Esophagus mucosa (tissue), 1 donor: Measurements from ENCODE around the gene ISCU. TPM values are rescaled to one million over a fixed set of nuclear protein-coding genes. Genes with fewer than 3 reads are reported as not detected.
A peak's percentile ranks its signal among the peaks of the same experiment; 100 is the strongest.
"Not testable (repeated sequence)": the region's sequence is repeated elsewhere in the genome, so short reads cannot be mapped to it uniquely, and the experiment has no call there.

Experiments used
- ATAC-seq: fragments of 200-7000 bp; cut with Tn5 transposase; one replicate; pipeline ENCODE4 v1.9.1; 2020
- total RNA-seq: library from RNA; stranded (reverse); gene quantifications from one replicate; pipeline ENCODE4 v1.2.4, GENCODE V29; 2023
- donor health status: DM: yes; HTN: yes; CAD: no.

ISCU gene
- total RNA-seq, 1 donor from 2014 or later = 51.2 TPM

DNA sequence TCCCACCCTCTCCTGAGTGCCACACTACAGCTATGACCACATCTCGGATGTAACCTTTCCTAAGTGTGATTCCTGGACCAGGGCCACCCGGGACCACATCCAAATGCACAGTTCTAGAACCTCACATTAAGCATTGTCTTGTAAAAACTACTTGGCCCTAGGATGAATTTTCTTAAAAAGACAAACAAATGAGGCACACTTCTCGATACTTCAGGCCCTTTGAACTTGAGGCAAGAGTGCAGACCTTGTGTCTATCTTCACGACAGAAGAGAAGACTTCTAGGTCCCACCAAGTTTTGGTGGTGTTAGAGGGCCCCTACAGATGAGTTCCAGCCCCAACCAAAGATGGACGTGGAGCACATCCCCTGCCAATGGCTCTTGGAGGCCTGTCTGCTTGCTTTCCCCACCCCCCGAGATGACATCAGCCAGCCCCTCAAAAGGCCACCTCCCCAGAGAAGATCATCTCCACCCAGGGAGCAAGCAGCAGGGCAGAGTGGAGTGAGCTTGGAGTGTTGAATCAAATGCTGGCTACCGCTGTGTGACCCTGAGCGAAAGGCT is 9.3 kb downstream of the ISCU start:
- no peak for ATAC-seq

DNA sequence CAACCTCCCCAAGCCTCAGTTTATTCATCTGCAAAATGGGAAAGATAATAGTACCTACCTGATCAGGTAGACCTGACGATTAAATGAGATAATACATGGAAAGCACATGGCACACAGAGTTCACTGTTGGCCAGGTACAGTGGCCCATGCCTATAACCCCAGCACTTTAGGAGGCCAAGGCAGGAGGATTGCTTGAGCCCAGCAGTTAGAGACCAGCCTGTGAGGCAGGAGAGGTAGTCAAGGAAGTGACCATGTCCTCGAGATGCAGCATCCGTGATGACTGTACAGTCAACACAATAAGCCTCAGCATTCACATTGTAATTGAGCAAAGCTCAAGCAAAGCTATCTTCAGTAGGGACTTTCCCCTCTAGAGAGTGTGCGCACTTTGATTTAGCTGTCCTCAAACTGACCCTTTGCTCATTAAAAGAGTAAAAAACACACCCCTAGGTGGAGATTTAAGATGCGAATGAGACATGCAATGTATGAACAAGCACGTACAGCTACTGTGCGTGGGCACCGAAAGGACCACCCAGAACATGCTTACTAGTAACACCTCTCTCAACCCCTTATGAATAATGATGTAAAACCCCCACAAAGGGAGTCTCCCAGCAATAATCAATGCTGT is 9.9 kb downstream of the ISCU start:
- peak; percentile 60 for ATAC-seq

DNA sequence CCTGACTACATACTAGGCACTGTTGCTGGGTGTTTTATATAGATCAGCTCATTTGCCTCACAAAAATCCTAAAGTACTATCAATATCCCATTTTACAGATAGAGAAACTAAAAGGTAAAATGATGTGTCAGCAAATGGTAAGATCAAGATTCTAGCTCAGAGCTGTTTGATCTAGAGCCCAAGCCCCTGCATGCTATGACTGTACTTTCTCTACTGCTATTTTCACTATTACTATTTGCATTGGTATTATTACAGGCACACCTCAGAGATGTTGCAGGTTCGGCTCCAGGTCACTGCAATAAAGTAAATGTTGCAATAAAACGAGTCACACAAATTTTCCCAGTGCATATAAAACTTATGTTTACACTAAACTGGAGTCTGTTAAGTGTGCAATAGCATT is 10.9 kb downstream of the ISCU start:
- ATAC-seq = no peak

DNA sequence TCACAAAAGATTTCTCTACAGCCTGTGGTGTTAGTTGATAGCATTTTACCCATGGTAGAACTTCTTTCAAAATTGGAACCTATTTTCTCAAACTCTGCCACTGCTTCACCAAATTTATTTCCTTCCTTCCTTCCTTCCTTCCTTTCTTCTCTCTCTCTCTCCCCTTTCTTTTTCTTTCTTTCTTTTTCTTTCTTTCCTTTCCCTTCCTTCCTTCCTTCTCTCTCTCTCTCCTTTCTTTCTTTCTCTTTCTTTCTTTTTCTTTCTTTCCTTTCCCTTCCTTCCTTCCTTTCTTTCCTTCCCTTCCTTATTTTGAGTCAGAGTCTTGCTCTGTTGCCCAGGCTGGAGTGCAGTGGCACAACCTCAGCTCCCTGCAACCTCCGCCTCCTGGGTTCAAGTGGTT is 11.9 kb downstream of the ISCU start:
- ATAC-seq = not testable (repeated sequence)

DNA sequence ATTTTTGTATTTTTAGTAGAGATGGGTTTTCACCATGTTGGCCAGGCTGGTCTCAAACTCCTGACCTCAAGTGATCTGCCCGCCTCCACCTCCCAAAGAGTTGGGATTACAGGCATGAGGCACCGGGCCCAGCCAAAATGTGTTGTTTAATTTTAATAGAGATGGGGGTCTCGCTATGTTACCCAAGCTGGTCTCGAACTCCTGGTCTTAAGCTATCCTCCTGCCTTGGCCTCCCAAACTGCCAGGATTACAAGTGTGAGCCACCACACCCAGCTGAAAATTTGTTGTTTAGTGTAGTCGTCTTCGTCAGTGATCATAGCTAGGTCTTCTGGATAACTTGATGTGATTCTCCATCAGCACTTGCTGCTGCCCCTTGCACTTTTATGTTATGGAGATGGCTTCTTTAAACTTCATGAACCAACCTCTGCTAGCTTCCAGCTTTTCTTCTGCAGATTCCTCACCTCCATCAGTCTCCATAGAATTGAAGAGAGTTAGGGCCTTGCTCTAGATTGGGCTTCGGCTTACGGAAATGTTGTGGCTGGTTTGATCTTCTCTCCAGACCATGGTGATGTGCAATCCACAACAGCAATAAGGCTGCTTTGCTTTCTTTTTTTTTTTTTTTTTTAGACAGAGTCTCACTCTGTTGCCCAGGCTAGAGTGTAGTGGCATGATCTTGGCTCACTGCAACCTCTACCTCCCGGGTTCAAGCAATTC is 13.0 kb downstream of the ISCU start:
- no peak for ATAC-seq

DNA sequence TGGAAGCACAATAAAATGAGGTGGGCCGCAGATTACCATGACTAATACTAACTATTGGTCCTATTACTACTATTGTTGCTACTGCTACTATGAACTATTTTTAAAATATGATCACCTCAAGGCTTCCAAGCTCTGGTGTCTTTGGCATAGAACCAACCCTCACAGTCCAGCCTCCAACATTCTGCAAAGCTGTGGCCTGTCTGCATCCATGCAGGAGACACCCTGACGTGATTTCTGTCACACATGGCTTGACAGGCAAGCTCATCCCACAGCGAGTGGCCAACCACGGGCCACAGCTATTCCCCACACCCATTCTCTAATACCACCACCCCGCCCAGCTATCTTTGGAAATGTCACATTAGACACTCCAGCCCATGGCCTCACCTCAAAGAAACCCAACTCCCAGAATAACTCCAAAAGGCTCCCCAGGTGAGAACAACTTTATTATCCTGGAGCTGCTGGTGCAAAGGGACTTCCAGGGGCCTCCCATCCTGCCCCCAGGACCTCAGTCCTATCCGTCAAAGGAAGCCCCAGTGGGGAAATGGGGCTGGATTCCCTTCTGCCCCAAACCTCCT is 14.4 kb downstream of the ISCU start:
- ATAC-seq = no peak

DNA sequence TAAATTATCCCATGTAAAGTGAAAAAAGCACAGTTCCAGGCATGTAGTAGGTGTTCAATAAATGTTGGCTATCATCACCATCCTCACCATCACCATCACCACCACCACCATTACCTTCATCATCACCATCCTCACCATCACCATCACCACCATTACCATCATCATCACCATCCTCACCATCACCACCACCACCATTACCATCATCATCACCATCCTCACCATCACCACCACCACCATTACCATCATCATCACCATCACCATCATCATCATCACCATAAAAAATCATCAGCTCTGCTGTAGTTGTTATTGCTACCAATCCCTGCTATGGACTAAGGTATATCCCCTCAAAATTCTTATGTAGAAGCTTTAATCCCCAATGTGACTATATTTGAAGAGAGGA is 15.1 kb downstream of the ISCU start:
- no peak for ATAC-seq

DNA sequence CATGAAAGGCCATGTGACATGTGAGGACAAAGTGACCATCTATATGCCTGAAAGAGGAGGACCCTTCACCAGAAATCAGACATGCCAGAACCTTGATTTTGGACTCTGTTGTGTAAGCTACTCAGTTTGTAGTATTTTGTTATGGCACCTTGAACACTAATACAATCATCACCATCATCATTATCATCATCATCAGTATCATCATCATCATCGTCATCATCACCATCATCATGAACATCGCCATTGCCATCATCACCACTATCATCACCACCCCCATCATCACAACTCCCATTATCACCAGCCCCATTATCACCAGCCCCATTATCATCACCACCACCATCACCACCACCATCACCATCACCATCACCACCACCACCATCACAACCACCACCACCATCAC is 15.9 kb downstream of the ISCU start:
- no peak for ATAC-seq

DNA sequence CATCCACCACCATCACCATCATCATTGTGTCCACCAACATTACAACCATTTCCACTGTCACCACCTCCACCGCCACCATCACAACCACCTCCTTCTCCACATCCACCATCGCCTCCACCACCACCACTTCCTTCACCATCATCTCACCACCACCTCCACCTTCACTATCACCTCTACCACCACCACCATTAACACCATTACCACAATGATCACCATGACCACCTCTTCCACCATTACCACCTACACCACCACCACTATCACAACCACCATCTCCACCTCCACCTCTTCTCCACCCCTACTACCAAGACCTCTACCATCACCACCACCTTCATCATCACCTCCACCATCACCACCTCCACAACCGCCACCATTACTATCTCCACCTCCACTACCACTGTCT is 16.4 kb downstream of the ISCU start:
- no peak for ATAC-seq

DNA sequence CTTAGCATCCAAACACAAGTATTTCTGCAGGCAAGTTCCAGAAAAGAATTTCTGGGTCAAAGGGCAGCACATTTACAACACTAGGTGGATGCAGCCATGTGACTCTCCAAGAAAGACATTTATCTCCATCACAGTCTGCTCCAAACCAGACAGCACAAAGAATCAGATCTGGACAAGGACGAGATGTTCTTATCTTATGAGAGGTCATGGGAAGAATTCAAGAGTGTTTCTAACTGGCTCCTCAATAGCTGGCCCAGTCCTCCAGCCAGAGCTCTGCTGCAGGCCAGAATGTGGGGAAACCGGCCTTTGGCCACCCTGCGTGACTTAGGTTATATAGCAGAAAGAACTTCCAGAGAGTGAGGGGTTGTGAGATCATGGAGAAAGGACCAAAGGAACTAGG is 18.1 kb downstream of the ISCU start:
- no peak for ATAC-seq

DNA sequence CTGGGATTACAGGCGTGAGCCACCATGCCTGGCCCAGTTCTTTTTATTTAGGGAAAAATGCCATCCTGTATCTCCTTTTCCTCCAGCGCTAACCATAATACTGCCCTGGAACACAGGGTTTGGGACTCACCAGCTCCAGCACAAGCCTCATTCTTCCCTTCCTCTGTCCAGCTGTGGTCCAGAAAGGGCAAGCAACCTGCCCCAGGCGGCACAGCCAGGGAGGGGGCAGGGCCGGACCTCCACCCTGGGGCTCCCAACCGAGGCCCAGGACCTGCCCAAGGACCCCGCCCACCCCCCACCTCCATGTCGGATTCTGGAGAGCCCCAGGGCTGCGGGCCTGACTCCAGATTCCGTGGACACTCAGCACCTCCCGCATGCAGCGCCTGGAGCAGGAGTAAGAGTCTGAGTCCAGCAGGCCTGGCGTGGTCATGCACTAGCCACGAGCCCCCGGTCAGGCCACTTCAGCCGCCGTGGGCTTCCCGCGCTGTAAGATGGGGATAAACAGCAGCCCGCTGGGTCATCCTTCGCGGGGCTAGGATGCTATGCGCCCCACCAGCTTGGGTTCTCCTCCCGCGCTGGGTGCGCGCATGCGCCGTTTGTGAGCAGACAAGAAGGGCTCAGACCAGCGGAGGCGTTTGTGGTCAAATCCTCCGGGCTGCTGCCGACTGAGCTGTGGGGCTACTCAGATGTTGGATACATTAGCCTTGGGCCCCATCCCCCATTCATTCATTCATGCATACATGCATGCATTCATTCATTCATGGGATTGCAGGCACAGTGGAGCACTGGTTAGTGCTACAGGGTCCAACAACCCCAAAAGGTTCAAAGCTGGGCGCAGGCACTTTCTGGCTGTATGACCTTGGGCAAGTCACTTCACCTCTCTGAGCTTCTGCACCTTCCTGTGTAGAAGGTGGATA is 19.2 kb downstream of the ISCU start:
- ATAC-seq = no peak

DNA sequence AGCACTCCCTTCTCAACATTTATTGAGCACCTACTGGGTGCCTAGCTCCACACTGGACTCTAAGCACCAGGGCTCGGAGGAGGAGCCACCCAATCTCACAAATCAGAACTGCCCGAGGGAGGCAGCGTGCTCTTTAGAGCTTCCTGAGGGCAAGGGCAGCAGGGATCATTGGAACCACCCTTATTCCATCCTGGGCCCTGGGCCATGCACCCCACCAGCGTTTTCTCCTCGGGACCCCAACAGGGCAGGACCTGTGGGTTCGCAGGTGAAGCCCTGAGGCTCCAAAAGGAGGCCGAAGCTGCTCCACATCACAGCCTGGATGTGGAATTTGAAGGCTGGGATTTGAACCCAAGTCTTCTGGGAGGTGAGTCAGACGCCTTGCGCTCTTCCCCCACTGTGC is 20.1 kb downstream of the ISCU start:
- ATAC-seq = no peak

DNA sequence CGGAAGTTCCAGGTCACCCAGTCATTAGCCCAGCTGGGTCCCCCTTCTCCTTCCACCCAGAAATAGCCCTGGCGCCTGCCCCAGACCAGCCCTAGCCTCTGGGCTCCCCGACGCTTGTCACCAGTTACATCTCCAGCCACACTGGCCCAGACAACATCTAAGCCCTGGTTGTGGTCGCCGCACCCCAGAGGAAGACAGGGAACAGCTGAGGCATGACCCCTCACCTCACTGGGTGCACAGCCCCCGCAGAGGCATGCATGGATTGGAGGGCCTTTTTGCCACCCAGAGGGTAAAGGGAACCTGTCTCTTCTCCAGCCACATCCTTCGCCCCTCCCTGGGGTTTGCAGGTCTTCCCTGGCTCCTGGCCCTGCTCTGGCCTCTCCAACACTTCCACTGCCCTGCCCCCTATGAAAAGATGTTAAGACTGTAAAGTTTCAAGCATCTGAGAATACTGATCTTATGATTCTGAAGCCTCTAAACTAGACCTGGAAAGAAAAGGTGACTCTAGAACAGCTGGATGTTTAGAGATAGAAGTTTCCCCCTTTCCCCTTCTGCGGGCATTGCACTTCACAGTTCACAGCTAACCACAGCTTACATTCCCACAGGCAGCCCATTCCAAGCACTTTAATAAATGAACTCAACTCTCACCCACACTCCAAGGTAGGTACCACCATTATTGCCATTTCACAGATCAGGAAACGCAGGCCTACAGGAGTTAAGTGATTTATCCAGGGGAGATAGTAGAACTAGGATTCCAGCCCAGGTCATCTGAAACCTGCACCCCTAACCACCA is 20.8 kb downstream of the ISCU start:
- no peak for ATAC-seq

DNA sequence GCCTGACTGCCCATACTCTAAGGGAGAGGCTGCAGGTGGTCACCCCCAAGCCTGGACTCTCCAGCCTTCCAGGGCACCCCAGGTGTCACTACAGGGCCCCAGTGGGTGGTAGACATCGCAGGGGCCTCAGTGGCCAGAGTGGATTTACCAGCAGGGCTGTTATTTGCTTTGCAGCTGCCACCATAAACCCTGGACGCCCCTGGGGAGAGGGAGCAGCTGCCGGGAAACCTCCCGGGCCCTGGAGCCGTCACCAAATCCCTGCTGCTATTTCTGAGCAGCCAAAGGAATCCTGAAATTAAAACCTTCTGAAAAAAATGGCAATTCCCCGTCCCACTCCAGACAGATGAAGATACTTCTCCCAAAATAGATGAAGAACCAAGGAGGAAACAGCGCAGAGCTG is 21.6 kb downstream of the ISCU start:
- no peak for ATAC-seq

DNA sequence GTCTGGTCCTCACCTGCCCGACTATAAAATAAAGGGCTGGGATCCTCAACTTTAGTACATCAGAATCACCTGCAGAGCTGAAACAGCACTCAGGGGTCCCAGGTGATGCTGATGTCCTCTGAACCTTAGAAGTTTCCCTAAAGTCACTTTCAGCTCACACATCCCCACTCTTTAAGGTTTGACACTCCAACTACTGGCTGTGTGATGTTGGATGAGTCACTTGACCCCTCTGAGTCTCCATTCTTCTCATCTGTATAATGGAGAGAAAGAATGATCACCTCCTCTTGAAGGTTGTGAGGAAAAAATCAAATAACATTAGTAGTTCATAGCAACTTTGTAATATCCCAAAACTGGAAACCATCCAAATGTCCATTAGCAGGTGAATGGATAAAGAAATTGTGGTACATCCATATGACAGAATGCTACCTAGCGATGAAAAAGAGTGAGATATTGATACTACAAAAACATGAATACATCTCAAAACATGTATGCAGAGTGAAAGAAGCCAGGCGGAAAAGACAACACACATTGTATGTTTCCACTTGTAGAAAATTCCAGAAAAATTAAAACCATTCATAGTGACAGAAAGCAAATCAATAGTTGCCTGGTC is 22.2 kb downstream of the ISCU start:
- ATAC-seq = no peak

DNA sequence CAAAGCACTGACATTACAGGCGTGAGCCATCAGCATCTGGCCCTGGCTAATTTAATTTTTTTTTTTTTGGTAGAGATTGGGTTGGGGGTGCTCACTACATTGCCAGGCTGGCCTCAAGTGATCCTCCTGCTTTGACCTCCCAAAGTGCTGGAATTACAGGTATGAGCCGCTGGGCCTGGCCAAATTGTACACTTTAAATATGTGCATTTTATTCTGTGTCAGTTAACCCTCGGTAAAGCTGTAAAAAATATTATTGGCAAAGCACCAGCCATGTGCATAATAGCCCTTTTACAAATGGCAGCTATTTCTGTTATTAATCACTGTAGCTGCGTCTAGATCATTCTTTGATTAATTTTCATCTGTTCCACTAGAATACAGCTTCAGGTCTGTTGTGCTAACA is 23.5 kb downstream of the ISCU start:
- ATAC-seq = no peak

DNA sequence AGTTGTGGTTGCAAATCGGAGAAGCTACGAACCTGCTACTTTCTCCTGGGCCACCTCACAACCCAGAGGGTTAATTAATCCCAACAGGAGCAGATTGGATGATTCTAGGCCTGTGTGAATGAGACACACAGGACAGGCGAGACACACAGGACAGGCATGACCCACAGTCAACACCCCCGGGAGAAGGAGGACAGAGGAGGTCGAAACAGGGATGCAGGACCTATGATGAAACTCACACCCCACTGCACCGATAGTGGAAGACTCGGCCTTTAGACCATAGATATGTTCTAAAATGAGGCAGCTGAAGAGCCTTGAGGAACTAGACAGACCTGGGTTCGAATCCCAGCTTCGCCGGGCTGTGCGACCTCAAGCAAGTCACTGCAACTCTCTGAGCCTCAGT is 23.9 kb downstream of the ISCU start:
- ATAC-seq = no peak

DNA sequence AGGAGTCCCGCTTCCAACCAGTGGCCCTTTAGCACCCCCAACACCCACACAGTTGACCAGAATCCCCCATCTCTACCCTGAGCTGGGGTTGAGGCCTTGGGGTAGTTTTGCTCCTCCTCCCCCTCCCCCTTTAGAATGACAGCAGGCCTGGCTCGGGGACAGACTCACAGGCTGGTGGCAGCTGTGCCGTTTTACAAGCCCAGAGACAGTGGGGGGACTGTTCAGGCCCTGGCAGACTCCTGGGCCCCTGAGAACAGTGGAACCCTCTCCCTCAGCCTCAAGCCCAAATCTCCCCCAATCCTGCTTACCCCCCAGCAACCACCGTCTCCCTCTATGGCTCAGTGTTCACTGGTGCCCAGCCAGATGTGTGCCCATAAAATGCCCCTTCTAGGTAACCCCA is 25.4 kb downstream of the ISCU start:
- no peak for ATAC-seq

DNA sequence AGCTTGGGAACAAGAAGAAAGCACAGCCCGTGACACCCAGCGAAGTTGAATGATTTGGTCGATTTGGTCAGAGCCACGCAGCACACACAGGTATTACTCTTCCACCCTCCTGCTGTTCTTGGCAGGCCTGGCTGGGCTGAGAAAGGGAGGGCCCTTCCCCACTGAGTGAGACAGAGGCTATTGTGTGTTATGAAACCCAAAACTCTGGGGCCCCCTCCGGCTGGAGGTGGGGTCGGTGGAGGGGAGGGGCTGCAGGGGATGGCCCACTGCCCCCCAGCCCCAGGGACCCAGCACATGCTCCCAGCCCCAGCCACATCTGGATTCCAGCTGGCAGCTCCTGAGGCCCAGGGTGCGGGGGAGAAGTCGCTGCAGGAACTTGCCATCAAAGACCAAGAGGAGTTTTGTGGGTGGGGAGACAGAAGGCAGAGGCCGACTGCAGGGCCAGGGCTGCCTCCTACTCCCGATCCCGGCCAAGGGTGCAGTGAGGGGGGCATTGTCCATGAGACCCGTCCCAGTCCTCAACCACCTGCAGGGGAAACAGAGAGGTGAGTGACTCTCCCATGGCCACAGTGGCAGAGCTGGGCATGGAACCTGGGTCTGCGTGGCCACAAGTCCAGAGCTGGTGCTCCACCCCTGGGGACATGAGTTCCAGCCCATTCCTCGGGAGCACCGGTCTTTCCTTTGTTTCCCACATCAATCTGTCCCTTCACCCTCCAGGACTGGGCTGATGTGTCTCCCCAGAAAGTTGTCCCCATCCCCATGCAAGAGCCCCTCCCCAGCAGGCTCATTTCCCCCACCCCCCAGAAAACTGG is 26.8 kb downstream of the ISCU start:
- ATAC-seq = no peak

DNA sequence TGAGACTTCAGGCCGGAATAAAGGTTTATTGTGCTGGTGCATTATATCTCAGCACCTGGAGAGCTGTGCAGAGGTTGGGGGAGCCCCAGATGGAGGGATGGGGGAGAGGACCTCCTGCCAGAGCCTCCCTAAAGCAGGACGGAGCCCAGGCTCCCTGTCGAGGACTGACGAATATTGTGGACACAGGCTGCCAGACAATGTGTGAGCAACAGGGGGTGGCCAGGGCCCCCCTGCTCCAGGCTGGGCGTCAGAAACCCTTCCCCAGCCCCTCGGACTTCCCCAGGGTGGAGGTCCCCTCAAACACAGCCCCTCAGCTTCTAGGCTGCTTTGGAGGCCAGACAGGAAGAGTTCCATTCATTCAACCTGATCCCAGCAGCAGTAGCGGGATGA is 27.4 kb downstream of the ISCU start:
- no peak for ATAC-seq

DNA sequence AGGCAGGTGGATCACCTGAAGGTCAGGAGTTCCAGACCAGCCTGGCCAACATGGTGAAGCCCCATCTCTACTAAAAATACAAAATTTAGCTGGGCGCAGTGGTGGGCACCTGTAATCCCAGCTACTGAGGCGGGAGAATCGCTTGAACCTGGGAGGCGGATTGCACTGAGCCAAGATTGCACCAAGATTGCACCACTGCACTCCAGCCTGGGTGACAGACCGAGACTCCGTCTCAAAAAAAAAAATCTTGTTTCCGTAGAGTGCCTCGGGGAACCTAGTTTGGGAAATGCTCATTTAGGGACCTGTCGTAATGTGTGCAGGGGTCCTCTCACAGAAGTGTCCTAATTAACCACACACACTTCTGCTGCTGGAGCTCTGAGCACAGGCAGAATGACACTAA is 28.1 kb downstream of the ISCU start:
- ATAC-seq = not testable (repeated sequence)
